Activated CD4-positive, alpha-beta memory T cell treated with anti-CD3 and anti-CD28 coated beads, Interleukin-2, amount 10 ng/mL, durations not matched to agents 7 days and 5 days (primary cell): ENCODE results near the gene VSTM5. TPM values are rescaled to one million over a fixed set of nuclear protein-coding genes. Genes with fewer than 3 reads are reported as not detected.
"Not testable (repeated sequence)": the region's sequence is repeated elsewhere in the genome, so short reads cannot be mapped to it uniquely, and the experiment has no call there.

Experiments
- CTCF ChIA-PET: fragments of 350-600 bp; sonication (Branson Sonifier 250); formaldehyde crosslinking; loops from one replicate; lab custom pipeline; 2021; ENCODE audit warnings: antibody characterized with exemption, inconsistent platforms; lab: Charles Lee
- POLR2A ChIA-PET: fragments of 350-600 bp; sonication (Branson Sonifier 250); formaldehyde crosslinking; loops from one replicate; lab custom pipeline; 2021; ENCODE audit warnings: antibody characterized with exemption; lab: Charles Lee
- DNase-seq: peaks from one replicate; pipeline ENCODE4 v3.0.0-alpha.2; 2020
- H3K27ac Mint-ChIP-seq: one replicate; pipeline ENCODE4 v1.8.0; 2021; ENCODE audit warnings: mild to moderate bottlenecking, mixed read lengths
- H3K27me3 Mint-ChIP-seq: one replicate; pipeline ENCODE4 v1.8.0; 2021; ENCODE audit warnings: mixed read lengths
- H3K36me3 Mint-ChIP-seq: one replicate; pipeline ENCODE4 v1.8.0; 2021; ENCODE audit warnings: low read depth, mixed read lengths
- H3K4me1 Mint-ChIP-seq: one replicate; pipeline ENCODE4 v1.8.0; 2021; ENCODE audit warnings: mixed read lengths
- H3K4me3 Mint-ChIP-seq: one replicate; pipeline ENCODE4 v1.8.0; 2021; ENCODE audit warnings: mild to moderate bottlenecking, mixed read lengths
- H3K9me3 Mint-ChIP-seq: one replicate; pipeline ENCODE4 v1.8.0; 2021; ENCODE audit warnings: mixed read lengths
- total RNA-seq, 2 experiments: library from RNA; stranded (reverse); gene quantifications; one replicate each; pipeline ENCODE4 v1.2.3, GENCODE V29; 2021

The VSTM5 gene
- total RNA-seq, 2 experiments from 2014 or later = not detected

GRCh38 chr11:93813974-93814373 is 36.4 kb downstream of the VSTM5 start:
- H3K27ac Mint-ChIP-seq = no peak overlapping the region
- no peaks in the 10 kb centered on the region for H3K4me1 Mint-ChIP-seq
- no peaks in the 10 kb centered on the region for H3K9me3 Mint-ChIP-seq
- DNase-seq = no peak
- peaks cover 59% of the 10 kb centered on the region for H3K36me3 Mint-ChIP-seq
- H3K4me3 Mint-ChIP-seq = no peak overlapping the region
- CTCF ChIA-PET = no interaction called here
- POLR2A ChIA-PET = no interaction called here
- H3K27me3 Mint-ChIP-seq = no peaks in the 10 kb centered on the region

GRCh38 chr11:93807980-93808379 is 42.4 kb downstream of the VSTM5 start:
- ChIA-PET CTCF (interaction anchor here (1.6 kb wide), 1 partner anchor 24 kb away, joined by 3 read pairs; the partner anchor contains the start of gene MED17), POLR2A (no interaction called here)
- no peak for DNase-seq
- no peaks in the 10 kb centered on the region for H3K4me1 Mint-ChIP-seq
- no peaks in the 10 kb centered on the region for H3K9me3 Mint-ChIP-seq
- no peak overlapping the region for H3K27ac Mint-ChIP-seq
- H3K27me3 Mint-ChIP-seq = no peaks in the 10 kb centered on the region
- no peak overlapping the region for H3K4me3 Mint-ChIP-seq
- H3K36me3 Mint-ChIP-seq = peaks cover 69% of the 10 kb centered on the region

- ChIA-PET POLR2A (no interaction called here), CTCF (no interaction called here)
- DNase-seq = no peak
- Mint-ChIP-seq H3K9me3 (no peaks in the 10 kb centered on the region), H3K27me3 (no peaks in the 10 kb centered on the region), H3K4me1 (no peaks in the 10 kb centered on the region), H3K36me3 (peaks cover 61% of the 10 kb centered on the region), H3K27ac (no peak overlapping the region), H3K4me3 (no peak overlapping the region)
These were observed 45.5 kb downstream of the VSTM5 start for GRCh38 chr11:93804879-93805278.

- POLR2A ChIA-PET = interaction anchor here (0.6 to 1.7 kb wide), 5 partner anchors 11 to 72 kb away, joined by 3 to 6 read pairs (median 3); partner anchors contain the start of genes C11orf54 and TAF1D
- Mint-ChIP-seq H3K27me3 (no peaks in the 10 kb centered on the region), H3K4me3 (no peak overlapping the region), H3K4me1 (peaks cover 4% of the 10 kb centered on the region), H3K27ac (no peak overlapping the region), H3K36me3 (peaks cover 65% of the 10 kb centered on the region), H3K9me3 (no peaks in the 10 kb centered on the region)
- DNase-seq = no peak
- CTCF ChIA-PET = interaction anchor here (1.3 to 1.4 kb wide), 2 partner anchors 25 to 63 kb away, joined by 3 read pairs; no protein-coding TSS in a partner anchor
These were observed 49.1 kb downstream of the VSTM5 start for GRCh38 chr11:93801366-93801765.

GRCh38 chr11:93796441-93797231 is 53.8 kb downstream of the VSTM5 start:
- no peak for DNase-seq
- Mint-ChIP-seq H3K9me3 (no peaks in the 10 kb centered on the region), H3K27ac (no peak overlapping the region), H3K4me1 (peaks cover 9% of the 10 kb centered on the region), H3K4me3 (no peak overlapping the region), H3K36me3 (peaks cover 72% of the 10 kb centered on the region), H3K27me3 (no peaks in the 10 kb centered on the region)
- POLR2A ChIA-PET = no interaction called here
- CTCF ChIA-PET = no interaction called here

GRCh38 chr11:93791493-93791892 is 58.9 kb downstream of the VSTM5 start:
- H3K36me3 Mint-ChIP-seq = peaks cover 84% of the 10 kb centered on the region
- H3K4me3 Mint-ChIP-seq = no peak overlapping the region
- H3K27ac Mint-ChIP-seq = no peak overlapping the region
- POLR2A ChIA-PET = interaction anchor here (1.9 to 4.9 kb wide), 3 partner anchors 7 to 55 kb away, joined by 6 to 42 read pairs (median 7); partner anchors contain the start of genes C11orf54, MED17 and TAF1D
- H3K9me3 Mint-ChIP-seq = no peaks in the 10 kb centered on the region
- peaks cover 25% of the 10 kb centered on the region for H3K4me1 Mint-ChIP-seq
- DNase-seq = no peak
- CTCF ChIA-PET = no interaction called here
- no peaks in the 10 kb centered on the region for H3K27me3 Mint-ChIP-seq

- Mint-ChIP-seq H3K36me3 (peaks cover 53% of the 10 kb centered on the region), H3K9me3 (no peaks in the 10 kb centered on the region), H3K27ac (peak overlapping the region; percentile 90), H3K4me3 (peak overlapping the region; percentile 97), H3K27me3 (no peaks in the 10 kb centered on the region), H3K4me1 (peaks cover 50% of the 10 kb centered on the region)
- DNase-seq = no peak
- CTCF ChIA-PET = interaction anchor here (1.1 kb wide), 1 partner anchor 44 kb away, joined by 9 read pairs; the partner anchor contains the start of genes C11orf54 and TAF1D
- POLR2A ChIA-PET = interaction anchor here (0.7 to 9.1 kb wide), 3 partner anchors 10 to 46 kb away, joined by 3 to 325 read pairs (median 4); partner anchors contain the start of genes C11orf54 and TAF1D
These were observed 65.5 kb downstream of the VSTM5 start for GRCh38 chr11:93784935-93785360.

GRCh38 chr11:93784145-93784934 is 66.1 kb downstream of the VSTM5 start, which contains the start of gene MED17:
MED17 (plus strand) TSS chr11:93784282; CDS start chr11:93784514, 232 bp downstream.
- Mint-ChIP-seq H3K27me3 (no peaks in the 10 kb centered on the region), H3K9me3 (no peaks in the 10 kb centered on the region), H3K4me1 (peaks cover 50% of the 10 kb centered on the region), H3K27ac (peak within 1 kb of the TSS; percentile 90), H3K4me3 (peak within 1 kb of the TSS; percentile 97), H3K36me3 (peaks cover 51% of the 10 kb centered on the region)
- ChIA-PET CTCF (interaction anchor here (0.8 to 3.8 kb wide), 8 partner anchors 16 to 344 kb away, joined by 3 to 47 read pairs (median 4); partner anchors contain the start of genes C11orf54, CEP295, PANX1 and TAF1D), POLR2A (interaction anchor here (0.7 to 9.1 kb wide), 28 partner anchors 8 to 1310 kb away, joined by 3 to 325 read pairs (median 5); partner anchors contain the start of genes ANKRD49, C11orf54, CEP295 and FUT4)
- peak; percentile 91 for DNase-seq

- Mint-ChIP-seq H3K27me3 (no peaks in the 10 kb centered on the region), H3K4me3 (peak overlapping the region; percentile 97), H3K27ac (peak overlapping the region; percentile 90), H3K9me3 (no peaks in the 10 kb centered on the region), H3K4me1 (peaks cover 48% of the 10 kb centered on the region), H3K36me3 (peaks cover 45% of the 10 kb centered on the region)
- ChIA-PET CTCF (interaction anchor here (0.8 to 3.8 kb wide), 8 partner anchors 15 to 345 kb away, joined by 3 to 47 read pairs (median 4); partner anchors contain the start of genes C11orf54, CEP295, PANX1 and TAF1D), POLR2A (interaction anchor here (0.7 to 9.1 kb wide), 28 partner anchors 9 to 1310 kb away, joined by 3 to 325 read pairs (median 5); partner anchors contain the start of genes ANKRD49, C11orf54, CEP295 and FUT4)
- DNase-seq = no peak
These were observed 66.7 kb downstream of the VSTM5 start for GRCh38 chr11:93783765-93784144.

GRCh38 chr11:93783362-93783761 is 67.1 kb downstream of the VSTM5 start:
- Mint-ChIP-seq H3K9me3 (no peaks in the 10 kb centered on the region), H3K27ac (peak overlapping the region; percentile 90), H3K4me3 (peak overlapping the region; percentile 97), H3K4me1 (peaks cover 46% of the 10 kb centered on the region), H3K27me3 (no peaks in the 10 kb centered on the region), H3K36me3 (peaks cover 43% of the 10 kb centered on the region)
- no peak for DNase-seq
- ChIA-PET POLR2A (interaction anchor here (0.8 to 9.1 kb wide), 24 partner anchors 9 to 761 kb away, joined by 3 to 325 read pairs (median 5); partner anchors contain the start of genes C11orf54, CEP295, FUT4 and PANX1), CTCF (interaction anchor here (0.8 to 3.8 kb wide), 6 partner anchors 15 to 345 kb away, joined by 3 to 47 read pairs (median 4); partner anchors contain the start of genes C11orf54, PANX1 and TAF1D)

- Mint-ChIP-seq H3K27me3 (no peaks in the 10 kb centered on the region), H3K4me3 (no peak overlapping the region), H3K4me1 (no peaks in the 10 kb centered on the region), H3K36me3 (peaks cover 12% of the 10 kb centered on the region), H3K27ac (no peak overlapping the region), H3K9me3 (peaks cover 2% of the 10 kb centered on the region)
- POLR2A ChIA-PET = interaction anchor here (2.6 kb wide), 1 partner anchor 10 kb away, joined by 8 read pairs; no protein-coding TSS in a partner anchor
- CTCF ChIA-PET = no interaction called here
- no peak for DNase-seq
These were observed 75.1 kb downstream of the VSTM5 start for GRCh38 chr11:93775289-93775688.

GRCh38 chr11:93774560-93774959 is 75.9 kb downstream of the VSTM5 start:
- H3K36me3 Mint-ChIP-seq, H3K4me3 Mint-ChIP-seq, H3K4me1 Mint-ChIP-seq, H3K27ac Mint-ChIP-seq, DNase-seq, H3K27me3 Mint-ChIP-seq, H3K9me3 Mint-ChIP-seq, CTCF ChIA-PET: not testable (repeated sequence)
- POLR2A ChIA-PET = interaction anchor here (2.0 to 2.6 kb wide), 2 partner anchors 8 to 9 kb away, joined by 8 read pairs; partner anchors contain the start of gene MED17
